Putamen (tissue), 1 donor: ENCODE data around the gene KRT82.
"Not testable (repeated sequence)": the region's sequence is repeated elsewhere in the genome, so short reads cannot be mapped to it uniquely, and the experiment has no call there.

Experiments used
- DNase-seq: peaks from one replicate; pipeline ENCODE4 v3.0.0-alpha.2; 2016; ENCODE audit warnings: low spot score

KRT82 gene

DNA sequence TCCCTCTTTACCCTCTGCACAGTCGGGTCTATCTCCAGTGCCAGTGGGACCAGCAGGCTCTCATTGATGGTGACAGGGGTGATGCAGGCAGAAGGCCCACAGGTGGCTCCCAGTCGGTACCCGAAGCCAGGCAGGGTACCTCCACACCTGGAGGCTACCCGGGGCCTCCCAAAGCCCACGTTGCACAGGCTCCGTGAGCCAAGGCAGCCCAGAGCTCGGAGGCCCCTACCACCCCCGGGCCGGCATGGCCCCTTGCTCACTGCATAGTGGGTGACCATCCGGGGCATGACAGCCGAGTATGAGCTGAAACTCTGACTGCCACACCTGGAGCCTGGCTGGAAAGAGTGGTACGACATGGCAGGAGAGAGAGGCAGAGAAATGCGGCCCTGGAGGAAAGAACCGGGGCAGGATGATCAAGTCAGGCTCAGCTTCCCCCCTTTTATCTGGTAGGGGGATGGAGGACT is at the start of gene KRT82:
Gene KRT82, minus strand, starts transcription at position 414 of the 464 bp plus-strand sequence. Its CDS starts 58 bp downstream, at position 356.
- no peak for DNase-seq

DNA sequence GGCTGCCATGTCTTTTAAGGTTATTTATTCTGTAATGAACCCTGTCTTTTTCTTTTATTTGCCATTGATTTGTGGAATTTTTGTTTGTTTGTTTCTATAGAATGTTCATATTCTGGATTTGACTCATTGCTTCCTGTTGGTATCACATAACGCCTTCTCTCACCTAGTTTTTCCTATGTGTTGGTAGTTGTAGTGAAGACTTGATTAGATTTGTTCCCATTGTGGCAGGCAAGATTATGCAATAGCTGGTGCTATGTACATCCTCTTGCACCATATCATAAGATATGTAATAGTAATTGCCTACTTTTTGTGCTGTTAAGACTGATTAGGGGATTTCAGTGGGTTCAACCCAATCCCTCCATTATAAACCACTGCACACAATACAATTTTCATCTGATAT is 49.7 kb upstream of the KRT82 start:
- DNase-seq, result no peak

DNA sequence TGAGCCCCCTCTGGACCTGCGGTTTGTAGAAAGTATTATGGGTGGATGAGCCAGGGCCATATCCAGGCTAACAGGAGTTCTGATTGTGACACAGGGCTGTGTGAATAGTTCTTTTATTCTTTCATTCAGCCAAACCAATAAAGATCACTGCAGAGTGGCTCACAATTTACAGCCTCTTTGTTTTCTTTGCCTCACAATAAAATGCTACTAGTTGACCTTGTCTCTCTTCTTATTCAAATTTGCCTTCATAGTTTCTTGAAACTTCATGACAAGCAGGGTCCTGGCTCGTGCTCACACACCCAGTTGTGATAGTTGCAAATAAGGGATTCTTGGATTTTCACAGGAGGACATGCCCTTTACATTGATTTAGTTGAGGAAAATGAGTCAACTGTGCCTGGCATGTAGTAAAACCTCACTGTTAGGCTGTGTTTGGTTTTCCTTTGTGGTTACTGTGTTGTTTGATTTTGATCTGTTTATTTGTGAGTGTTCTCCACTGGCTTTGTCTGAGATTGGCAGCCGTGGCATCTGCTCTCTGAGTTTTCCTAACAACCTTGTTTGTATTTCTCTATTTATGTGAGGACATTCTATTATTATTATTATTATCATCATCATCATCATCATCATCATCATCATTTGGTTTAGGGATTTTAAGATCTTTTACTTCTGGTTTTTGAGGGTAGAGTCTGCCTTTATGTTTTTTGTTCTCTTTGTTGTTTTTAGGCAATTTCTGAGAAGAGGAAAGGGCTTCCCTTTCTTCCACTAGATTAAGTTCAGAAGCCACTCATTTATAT is 48.5 kb upstream of the KRT82 start:
- DNase-seq, result no peak

DNA sequence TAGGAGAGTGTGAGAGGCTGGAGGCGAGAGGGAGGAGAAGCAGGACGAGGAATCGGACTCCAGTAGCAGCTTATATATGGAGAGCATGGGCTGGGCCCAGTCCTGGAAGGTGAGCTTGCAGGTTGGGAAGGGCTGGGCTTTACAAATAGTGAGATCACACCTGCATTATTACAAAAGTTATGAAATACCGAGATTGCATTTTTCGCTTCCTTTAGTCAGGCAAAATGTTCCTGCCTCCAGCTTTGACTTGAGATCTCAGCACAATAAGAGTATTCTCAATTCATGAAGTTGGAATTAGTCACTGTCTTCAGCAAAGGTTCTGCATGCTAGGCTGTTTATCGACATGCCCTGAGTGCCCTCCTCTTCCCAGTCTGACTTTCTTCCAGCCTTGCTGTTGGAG is 46.0 kb upstream of the KRT82 start, which contains the start of gene KRT6B:
Gene KRT6B, minus strand, starts transcription at position 46 of the 400 bp plus-strand sequence. CDS start 68 bp downstream, outside the sequence.
- no peak for DNase-seq

DNA sequence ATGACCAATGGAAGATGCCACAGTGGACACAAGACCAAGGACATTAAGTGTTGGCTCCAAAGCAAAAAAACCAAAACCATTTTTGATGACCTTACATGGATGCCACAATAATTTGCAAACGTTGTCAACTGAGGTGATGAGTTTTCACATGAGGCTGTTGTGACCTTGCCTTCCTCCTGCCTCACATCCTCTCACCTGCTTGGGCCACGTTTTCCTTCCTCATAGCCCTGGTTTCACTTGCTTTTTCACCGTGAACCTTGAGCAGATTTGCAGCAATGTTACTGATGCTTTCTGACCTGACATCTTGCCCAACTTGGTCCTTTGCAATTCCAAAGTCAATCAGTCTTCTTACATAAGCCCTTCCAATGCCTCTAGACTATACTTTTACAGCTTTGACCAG is 42.1 kb upstream of the KRT82 start:
- DNase-seq, result no peak

DNA sequence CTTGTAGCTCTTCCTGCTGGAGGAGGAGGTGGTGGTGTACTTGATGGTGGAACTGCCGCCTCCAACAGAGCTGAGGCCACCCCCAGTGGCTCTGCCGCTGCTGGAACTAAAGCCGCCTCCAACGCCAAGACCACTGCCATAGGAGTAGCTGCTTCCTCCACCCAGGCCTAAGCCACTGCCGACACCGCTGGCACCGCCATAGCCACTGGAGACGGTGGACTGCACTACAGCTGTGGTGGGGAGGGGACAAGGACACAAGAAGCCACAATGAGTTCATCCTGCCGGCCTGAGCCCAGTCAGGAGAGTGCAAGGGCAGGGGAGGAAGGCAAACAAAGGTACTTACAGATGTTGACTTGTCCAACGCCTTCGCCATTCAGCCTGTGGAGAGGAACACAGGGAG is 41.1 kb upstream of the KRT82 start:
- DNase-seq, result not testable (repeated sequence)

DNA sequence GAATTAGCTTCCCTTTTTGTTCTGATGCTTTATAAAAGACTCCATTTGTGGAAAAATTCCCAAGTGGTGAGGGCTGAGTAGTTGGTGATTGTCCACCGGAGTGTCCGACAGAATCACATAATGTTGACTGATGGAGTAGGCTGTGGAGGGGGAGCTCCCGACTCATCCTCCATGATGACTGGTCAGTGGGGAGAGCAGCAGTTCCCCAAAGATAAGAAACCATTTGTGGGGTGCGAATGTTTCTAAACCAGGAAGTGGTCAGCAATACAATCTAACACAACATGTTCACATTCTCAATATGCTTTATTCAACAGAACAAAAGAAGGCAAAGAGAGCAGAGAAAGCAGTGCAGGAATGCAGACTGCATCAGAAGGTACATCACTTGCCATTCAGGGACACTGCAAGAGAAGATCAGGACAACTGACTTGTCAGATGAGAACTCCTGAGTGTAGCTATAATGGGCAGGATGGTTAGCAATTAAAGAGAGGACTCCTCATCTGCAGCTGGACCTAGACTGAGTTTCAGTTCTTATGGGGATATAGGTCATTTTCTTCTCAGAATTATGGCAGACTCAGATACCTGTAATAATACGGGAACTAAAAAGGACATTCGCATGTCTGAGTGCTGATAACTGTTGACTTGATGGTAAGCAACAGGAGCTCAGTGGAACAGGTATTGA is 40.4 kb upstream of the KRT82 start:
- DNase-seq, result no peak

DNA sequence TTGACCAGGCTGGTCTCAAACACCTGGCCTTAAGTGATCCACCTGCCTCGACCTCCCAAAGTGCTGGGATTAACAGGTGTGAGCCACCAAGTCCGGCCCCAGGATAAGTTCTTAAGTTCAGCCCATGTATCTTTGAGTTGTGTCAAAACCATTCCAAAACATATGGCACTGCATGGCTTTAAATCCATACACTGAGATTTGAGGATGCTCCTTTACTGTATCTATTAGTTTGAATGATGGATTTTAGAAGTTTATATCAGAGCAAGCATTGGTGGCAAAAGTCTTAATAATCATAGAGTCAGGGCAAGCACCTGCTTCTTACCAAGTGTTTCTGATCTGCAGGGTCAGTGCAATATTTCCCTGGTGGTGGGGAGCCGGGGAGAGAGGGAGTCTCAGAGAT is 39.7 kb upstream of the KRT82 start:
- DNase-seq, result no peak

DNA sequence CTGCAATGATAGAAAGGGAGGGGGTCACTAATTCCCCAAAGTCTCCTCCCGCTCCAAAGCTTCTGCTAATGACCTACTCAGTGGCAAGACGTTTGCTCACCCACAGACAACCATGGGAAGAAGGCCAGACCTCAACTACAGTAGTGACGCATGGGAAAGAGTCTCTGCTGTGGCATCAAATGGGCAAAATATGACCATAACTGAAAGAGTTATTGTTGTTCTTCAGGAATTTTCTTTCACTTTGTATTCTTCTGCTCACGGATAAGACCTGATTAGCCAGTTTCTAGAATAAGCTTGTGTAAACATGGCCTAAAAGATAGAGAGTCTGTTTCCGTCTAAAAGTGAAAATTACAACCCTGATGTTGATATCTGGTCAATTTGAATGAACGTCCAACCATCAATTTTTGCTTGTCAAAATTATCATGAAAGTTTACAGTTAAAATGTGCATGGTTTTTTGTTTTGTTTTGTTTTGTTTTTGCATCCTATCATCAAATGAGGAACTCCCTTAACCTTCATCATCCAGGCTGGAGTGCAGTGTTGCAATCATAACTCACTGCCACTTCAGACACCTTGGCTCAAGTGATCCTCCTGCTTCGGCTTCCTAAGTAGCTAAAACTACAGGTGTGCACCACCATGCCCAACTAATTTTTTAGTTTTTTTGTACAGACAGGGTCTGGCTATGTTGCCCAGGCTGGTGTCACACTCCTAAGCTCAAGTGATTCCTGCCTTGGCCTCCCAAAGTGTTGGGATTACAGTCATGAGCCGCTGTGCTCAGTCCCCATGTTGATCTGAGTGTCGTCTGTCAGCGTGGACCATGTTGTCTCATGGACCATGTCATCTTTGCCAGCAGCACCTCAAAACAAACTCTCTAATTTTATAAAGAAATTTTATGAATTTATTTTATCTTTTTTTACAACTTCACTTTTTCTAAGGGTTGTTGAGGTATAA is 38.8 kb upstream of the KRT82 start:
- DNase-seq, result no peak

DNA sequence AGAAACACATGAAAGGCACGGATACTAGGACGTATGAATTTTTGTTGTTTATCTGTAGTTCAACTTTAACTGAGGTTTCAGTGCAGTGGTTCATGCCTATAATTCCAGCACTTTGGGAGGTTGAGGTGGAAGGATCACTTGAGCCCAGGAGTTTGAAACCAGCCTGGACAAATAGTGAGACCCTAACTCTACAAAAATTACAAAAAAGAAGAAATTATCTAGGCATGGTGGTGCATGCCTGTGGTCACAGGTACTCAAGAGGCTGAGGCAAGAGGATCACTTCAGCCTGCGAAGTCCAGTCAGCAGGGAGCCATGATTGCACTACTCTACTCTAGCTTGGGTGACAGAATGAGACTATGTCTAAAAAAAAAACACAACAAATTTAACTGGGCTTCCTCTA is 37.8 kb upstream of the KRT82 start:
- no peak for DNase-seq

DNA sequence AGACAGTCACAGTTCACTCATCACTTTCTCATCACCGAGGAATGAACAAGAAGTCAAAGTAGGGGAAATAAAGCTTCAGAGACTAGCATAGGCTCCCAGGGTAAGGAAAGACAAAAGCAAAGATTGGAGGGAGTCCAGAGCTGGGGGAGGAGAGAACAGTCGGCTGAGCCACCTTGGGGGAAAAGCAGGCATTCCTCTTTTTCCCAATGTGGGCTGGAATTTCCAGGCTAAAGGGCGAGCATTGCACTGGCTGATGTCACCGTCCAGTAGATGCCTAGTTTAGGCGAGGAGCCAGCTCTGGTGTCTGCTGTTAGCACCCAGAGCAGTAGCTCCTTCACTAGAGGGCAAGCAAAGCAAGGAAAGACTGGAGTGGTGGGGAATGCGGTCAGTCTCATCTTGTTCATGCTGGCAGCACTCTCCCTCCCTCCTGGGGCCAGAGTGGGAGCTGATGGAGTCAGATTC is 36.5 kb upstream of the KRT82 start:
- DNase-seq, result no peak

DNA sequence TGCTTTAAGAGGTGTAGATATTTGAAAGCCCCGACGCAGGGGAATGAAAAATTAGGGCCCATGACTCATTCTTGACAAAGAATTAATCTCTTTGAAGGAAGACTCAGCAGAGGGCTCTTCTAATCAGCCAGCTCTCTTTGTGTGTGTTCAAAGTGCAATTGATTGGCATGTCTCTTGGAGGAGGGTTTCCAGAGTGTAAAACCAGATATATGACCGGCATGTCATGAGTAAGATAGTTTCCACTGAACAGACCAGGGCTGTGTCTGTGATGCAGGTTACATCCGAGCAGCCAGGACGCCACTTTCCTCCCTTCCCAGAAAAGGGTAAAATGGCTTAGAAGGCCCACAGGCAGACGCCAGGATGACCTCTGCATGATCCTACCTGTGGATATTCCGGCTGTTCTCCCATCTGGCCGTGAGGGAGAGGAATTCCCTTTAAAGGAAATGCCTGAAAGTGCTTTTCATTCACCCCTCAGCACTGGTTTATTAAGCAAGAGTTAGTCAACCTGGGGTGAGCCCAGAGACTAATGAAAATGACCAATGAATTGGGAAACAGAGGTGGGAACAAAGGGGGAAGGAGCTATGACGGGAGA is 35.3 kb upstream of the KRT82 start:
- DNase-seq, result no peak

DNA sequence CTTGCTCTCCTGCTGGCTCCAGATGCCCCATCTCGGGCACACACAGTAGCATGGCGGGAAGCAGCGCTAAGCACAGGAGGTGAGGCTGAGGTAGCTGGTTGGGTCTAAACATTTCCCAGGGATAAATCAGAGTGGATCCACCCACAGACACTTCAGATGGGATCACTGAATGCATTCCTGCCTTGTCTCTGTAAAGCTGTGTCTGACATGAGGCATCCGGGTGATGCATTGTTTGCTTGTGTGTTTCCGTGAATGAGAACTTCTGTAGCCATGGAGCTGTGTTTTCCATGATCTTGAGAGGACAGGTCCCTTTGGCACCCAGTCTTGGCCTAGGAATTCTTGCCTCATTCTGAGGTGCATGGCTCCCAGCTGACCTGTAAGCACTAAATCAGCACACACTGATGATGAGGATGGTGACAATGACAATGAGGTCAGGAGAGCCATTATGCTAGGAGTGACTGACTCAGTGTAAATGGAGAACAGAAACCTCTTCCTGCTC is 34.7 kb upstream of the KRT82 start:
- no peak for DNase-seq

DNA sequence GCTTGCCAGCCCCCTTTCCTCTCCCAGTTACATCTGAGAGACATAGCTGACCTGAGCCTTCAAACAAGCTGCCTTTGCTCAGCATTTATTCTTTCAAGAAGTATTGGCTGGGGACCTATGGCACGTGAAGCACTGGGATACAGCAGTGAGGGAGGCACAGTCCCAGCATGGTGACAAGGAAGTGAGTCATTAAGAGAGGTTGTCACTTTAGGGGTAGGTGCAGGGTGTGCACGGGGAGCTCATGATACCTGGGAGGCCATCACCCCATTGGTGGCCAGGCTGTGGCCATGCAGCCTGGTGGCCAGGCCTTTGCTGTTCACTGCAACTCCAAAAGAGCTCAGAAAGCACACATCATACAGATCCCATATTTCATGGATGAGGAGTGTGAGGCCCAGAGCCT is 33.7 kb upstream of the KRT82 start:
- DNase-seq, result no peak

DNA sequence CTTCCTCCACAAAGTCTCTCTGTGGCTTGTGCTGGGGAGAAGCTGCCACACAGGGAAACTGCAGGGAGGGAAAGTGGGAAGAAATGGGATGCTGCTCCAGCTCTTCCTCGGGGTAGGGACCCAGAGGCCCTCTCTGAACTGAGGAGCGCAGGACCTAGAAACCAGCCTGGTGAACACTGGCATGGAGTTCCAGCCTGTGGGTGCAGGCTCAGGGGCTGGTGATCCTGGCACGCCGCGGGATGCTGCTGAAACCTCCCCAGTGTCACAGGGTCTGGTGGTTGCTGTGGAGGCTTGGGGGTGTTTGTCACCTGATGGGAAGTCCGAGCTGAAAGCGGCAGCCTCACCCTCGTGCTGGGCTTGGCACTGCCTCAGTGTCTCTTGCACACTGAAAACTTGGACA is 33.3 kb upstream of the KRT82 start:
- no peak for DNase-seq

DNA sequence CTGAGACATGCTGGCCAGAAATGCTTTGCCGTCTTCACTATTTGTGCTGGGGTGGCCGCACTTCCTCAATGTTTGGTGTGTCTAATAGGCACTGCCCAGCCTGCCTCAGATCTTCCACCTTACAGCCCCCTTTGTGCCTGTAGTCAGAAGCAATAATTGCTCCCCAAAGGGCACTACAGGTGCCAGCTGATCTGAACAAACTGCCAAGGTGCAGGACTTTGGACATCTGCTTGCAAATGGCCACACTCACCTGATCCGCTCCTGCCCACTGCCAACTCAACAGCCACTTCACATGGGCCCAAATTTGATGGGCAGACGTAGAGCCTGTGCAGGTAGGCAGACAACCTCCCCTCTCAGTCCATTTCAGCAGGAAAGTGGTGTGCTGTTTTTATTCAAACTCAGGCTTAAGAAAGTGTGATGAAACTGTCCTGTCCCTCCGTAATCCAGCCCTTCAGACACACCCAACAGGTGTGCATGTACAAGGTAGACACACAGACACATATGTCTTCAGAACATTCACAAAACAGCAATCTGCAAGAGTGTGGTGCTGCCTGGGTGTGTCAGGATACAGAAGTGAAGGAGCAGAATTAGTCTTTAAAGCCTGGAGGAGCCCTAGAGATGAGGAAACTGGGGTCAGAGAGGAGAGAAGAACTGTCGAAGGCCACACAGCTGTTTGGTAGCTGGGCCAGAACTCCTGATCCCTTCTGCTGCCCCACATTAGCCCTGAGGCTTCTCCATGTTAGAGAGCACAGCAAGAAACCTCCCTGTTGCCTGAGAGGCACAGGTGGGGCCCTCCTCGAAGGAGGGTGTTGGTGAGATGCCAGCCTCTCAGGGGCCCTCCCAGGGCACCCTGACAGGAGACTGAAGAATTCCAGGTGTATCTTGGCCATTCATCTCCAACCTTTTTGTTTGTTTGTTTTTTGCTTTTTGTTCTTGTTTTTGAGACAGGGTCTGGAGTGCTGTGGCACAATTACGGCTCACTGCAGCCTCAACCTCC is 32.5 kb upstream of the KRT82 start:
- DNase-seq, result no peak

DNA sequence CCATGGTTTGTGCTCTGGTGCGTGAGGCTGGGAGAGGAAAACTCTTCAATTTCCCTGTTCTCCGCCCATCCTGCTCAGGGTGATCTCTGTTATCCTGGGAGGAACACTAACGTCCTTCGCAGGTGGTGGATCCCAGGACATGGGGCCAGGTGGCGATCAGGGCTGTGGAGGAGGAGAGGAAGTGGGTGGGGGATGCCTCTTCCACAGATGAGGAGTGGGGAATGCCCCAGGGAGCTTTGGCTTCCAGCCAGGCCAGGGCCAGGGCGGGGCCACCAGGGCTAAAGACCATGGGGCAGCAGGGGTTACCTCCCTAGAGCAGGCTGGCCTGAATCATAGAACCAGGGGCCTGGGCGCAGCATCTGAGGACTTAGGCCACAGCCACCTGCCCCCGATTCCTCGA is 31.4 kb upstream of the KRT82 start:
- DNase-seq, result no peak

DNA sequence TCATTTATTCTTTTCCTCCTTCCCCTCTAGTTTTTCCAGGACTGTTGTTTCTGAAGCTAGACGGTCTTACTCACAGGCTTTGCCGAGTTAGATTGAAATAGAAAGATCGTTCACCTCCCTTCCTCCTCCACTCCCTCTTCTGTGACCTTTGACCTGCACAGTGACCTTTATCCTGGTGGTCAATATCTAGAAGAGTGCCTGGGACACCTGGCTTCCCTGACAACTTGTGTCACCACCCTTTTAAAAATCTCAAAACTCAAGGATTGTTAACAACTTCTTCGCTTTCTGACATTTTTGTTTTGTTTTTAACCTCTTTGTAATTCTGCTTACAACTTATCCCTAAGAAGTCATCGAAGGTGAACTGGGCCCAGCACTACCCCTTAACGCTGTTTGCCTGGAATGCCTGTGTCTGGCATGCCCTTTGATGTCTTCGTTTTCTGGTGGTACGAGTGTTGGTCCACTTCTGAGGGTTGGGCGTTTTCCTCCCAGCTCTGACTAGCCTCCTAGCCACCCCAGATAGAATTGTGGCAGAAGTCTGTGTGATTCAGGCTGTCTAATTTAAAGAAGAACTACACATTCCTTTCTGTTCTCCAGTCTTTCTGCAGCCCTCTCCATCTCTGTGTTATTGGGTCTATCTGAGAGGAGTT is 30.8 kb upstream of the KRT82 start:
- DNase-seq, result no peak

DNA sequence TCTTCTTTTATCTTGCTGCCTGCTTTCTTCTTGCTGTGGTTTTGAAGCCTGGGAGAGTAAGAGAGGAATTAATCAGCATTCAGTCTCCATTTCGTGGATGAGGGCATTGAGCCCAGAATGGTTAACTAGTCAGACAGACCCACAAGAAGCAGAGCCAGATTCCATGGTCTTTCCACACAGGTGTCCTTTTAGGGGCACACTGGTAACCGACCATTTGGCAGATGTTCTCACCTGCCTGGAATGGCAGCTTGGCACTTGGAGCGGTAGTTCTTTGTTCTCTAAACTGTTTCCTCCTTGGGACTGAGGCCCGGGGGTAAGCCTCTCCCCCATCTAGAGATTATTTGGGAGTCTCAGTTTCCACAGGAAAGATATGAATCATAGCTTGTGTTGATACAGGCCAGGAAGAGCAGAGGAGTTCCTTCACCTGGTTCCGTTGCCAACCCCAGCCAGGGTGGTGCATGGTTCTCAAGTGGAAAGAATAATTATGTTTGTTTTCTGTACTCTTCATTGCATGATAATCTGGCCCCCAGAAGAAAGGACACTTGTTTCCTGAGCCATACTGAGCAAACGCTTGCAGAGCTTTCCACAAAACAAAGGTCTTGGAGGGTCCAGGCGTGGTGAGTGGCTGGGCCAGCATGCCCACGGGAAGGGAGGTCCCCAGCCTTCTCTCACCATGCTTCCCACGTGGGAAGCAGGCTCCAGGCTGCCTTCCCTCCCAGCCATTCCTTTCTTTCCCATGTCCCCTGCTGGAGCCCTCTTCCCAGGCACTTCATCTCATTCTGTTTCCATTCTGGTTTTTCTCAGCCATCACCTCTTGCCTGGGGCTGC is 30.1 kb upstream of the KRT82 start:
- DNase-seq, result no peak
